ENCODE measurements around the gene ACTR3C.
"Not testable (repeated sequence)": the region's sequence is repeated elsewhere in the genome, so short reads cannot be mapped to it uniquely, and the experiment has no call there.

Gene ACTR3C

GRCh38 chr7:150285849-150286754, 37.2 kb downstream of the ACTR3C start:
- TF ChIP-seq, protein P1, sequence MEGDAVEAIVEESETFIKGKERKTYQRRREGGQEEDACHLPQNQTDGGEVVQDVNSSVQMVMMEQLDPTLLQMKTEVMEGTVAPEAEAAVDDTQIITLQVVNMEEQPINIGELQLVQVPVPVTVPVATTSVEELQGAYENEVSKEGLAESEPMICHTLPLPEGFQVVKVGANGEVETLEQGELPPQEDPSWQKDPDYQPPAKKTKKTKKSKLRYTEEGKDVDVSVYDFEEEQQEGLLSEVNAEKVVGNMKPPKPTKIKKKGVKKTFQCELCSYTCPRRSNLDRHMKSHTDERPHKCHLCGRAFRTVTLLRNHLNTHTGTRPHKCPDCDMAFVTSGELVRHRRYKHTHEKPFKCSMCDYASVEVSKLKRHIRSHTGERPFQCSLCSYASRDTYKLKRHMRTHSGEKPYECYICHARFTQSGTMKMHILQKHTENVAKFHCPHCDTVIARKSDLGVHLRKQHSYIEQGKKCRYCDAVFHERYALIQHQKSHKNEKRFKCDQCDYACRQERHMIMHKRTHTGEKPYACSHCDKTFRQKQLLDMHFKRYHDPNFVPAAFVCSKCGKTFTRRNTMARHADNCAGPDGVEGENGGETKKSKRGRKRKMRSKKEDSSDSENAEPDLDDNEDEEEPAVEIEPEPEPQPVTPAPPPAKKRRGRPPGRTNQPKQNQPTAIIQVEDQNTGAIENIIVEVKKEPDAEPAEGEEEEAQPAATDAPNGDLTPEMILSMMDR (IDR thresholded peaks at IDR 0.05; ENCODE audit: low read depth, low read length, poor library complexity, severe bottlenecking), result peak; percentile 61
- not testable (repeated sequence) for H3K9me2 ChIP-seq (replicated peaks; ENCODE audit: control insufficient read depth, low read length); H3K4me1 ChIP-seq (ENCODE audit: control insufficient read depth, low read length); H3K27me3 ChIP-seq (ENCODE audit: control insufficient read depth, low read length); H4K20me1 ChIP-seq (ENCODE audit: control insufficient read depth, insufficient read depth, low read depth, low read length); H3K79me2 ChIP-seq (ENCODE audit: control insufficient read depth, low read length); H3K4me3 ChIP-seq (ENCODE audit: low read length); H3F3A ChIP-seq (ENCODE audit: control insufficient read depth, insufficient read depth); H3K4me2 ChIP-seq (ENCODE audit: low read length); H3K36me3 ChIP-seq (ENCODE audit: control insufficient read depth, low read length); H3K9me3 ChIP-seq (ENCODE audit: control insufficient read depth, insufficient read depth, low read length); H3K27ac ChIP-seq (ENCODE audit: low read depth, low read length)

- H3K27me3 ChIP-seq (ENCODE audit: control insufficient read depth, low read length); H3F3A ChIP-seq (ENCODE audit: control insufficient read depth, insufficient read depth); H4K20me1 ChIP-seq (ENCODE audit: control insufficient read depth, insufficient read depth, low read depth, low read length); H3K36me3 ChIP-seq (ENCODE audit: control insufficient read depth, low read length); H3K9me2 ChIP-seq (replicated peaks; ENCODE audit: control insufficient read depth, low read length); H3K4me3 ChIP-seq (ENCODE audit: low read length); H3K4me2 ChIP-seq (ENCODE audit: low read length); H3K9me3 ChIP-seq (ENCODE audit: control insufficient read depth, insufficient read depth, low read length); H3K27ac ChIP-seq (ENCODE audit: low read depth, low read length); H3K4me1 ChIP-seq (ENCODE audit: control insufficient read depth, low read length); H3K79me2 ChIP-seq (ENCODE audit: control insufficient read depth, low read length): not testable (repeated sequence)
These were observed 39.7 kb downstream of the ACTR3C start for GRCh38 chr7:150283608-150284007.

GRCh38 chr7:150283111-150283510, 40.2 kb downstream of the ACTR3C start:
- not testable (repeated sequence) for H3F3A ChIP-seq (ENCODE audit: control insufficient read depth, insufficient read depth); H3K4me3 ChIP-seq (ENCODE audit: low read length); H3K27me3 ChIP-seq (ENCODE audit: control insufficient read depth, low read length); H3K4me1 ChIP-seq (ENCODE audit: control insufficient read depth, low read length); H3K36me3 ChIP-seq (ENCODE audit: control insufficient read depth, low read length); H3K4me2 ChIP-seq (ENCODE audit: low read length); H4K20me1 ChIP-seq (ENCODE audit: control insufficient read depth, insufficient read depth, low read depth, low read length); H3K9me2 ChIP-seq (replicated peaks; ENCODE audit: control insufficient read depth, low read length); H3K27ac ChIP-seq (ENCODE audit: low read depth, low read length); H3K79me2 ChIP-seq (ENCODE audit: control insufficient read depth, low read length); H3K9me3 ChIP-seq (ENCODE audit: control insufficient read depth, insufficient read depth, low read length)

GRCh38 chr7:150281681-150282403, 41.5 kb downstream of the ACTR3C start:
- H3F3A ChIP-seq (ENCODE audit: control insufficient read depth, insufficient read depth); H3K9me3 ChIP-seq (ENCODE audit: control insufficient read depth, insufficient read depth, low read length); H3K27me3 ChIP-seq (ENCODE audit: control insufficient read depth, low read length); H3K4me1 ChIP-seq (ENCODE audit: control insufficient read depth, low read length); H3K27ac ChIP-seq (ENCODE audit: low read depth, low read length); H3K36me3 ChIP-seq (ENCODE audit: control insufficient read depth, low read length); H3K79me2 ChIP-seq (ENCODE audit: control insufficient read depth, low read length); H3K4me3 ChIP-seq (ENCODE audit: low read length); H3K4me2 ChIP-seq (ENCODE audit: low read length); H3K9me2 ChIP-seq (replicated peaks; ENCODE audit: control insufficient read depth, low read length); H4K20me1 ChIP-seq (ENCODE audit: control insufficient read depth, insufficient read depth, low read depth, low read length): not testable (repeated sequence)

- not testable (repeated sequence) for H3K9me2 ChIP-seq (replicated peaks; ENCODE audit: control insufficient read depth, low read length); H3K27me3 ChIP-seq (ENCODE audit: control insufficient read depth, low read length); H3F3A ChIP-seq (ENCODE audit: control insufficient read depth, insufficient read depth); H3K79me2 ChIP-seq (ENCODE audit: control insufficient read depth, low read length); H3K9me3 ChIP-seq (ENCODE audit: control insufficient read depth, insufficient read depth, low read length); H3K36me3 ChIP-seq (ENCODE audit: control insufficient read depth, low read length); H3K27ac ChIP-seq (ENCODE audit: low read depth, low read length); H3K4me1 ChIP-seq (ENCODE audit: control insufficient read depth, low read length); H3K4me2 ChIP-seq (ENCODE audit: low read length); H3K4me3 ChIP-seq (ENCODE audit: low read length); H4K20me1 ChIP-seq (ENCODE audit: control insufficient read depth, insufficient read depth, low read depth, low read length)
These were observed 45.0 kb downstream of the ACTR3C start for GRCh38 chr7:150278383-150278782.

Measured in DOHH2 (cell line).